ENCODE results near the gene ADAMTS12.
"Not testable (repeated sequence)": the region's sequence is repeated elsewhere in the genome, so short reads cannot be mapped to it uniquely, and the experiment has no call there.

Gene ADAMTS12

GRCh38 chr5:33891788-33892619 is at the start of gene ADAMTS12:
Gene ADAMTS12 (minus strand): TSS chr5:33891990. CDS start chr5:33891856, 134 bp downstream.
- no peak for DNase-seq

- DNase-seq = no peak
Measured at GRCh38 chr5:33941090-33941489, 49.3 kb upstream of the ADAMTS12 start.

- DNase-seq = no peak
Measured at GRCh38 chr5:33939556-33940262, 47.9 kb upstream of the ADAMTS12 start.

GRCh38 chr5:33938881-33939280 is 47.1 kb upstream of the ADAMTS12 start:
- no peak for DNase-seq

GRCh38 chr5:33938507-33938796 is 46.7 kb upstream of the ADAMTS12 start:
- no peak for DNase-seq

- no peak for DNase-seq
Measured at GRCh38 chr5:33937707-33938506, 46.1 kb upstream of the ADAMTS12 start.

- DNase-seq = no peak
Measured at GRCh38 chr5:33937017-33937706, 45.4 kb upstream of the ADAMTS12 start.

GRCh38 chr5:33936381-33937016 is 44.7 kb upstream of the ADAMTS12 start, which contains the start of gene RXFP3:
Gene RXFP3 (plus strand): TSS chr5:33936386. CDS start chr5:33936741, 355 bp downstream.
- DNase-seq = no peak

GRCh38 chr5:33936004-33936380 is 44.2 kb upstream of the ADAMTS12 start:
- DNase-seq = no peak

- DNase-seq = no peak
Measured at GRCh38 chr5:33934176-33934575, 42.4 kb upstream of the ADAMTS12 start.

- no peak for DNase-seq
Measured at GRCh38 chr5:33933723-33934169, 42.0 kb upstream of the ADAMTS12 start.

- no peak for DNase-seq
Measured at GRCh38 chr5:33931136-33931535, 39.3 kb upstream of the ADAMTS12 start.

GRCh38 chr5:33929925-33930690 is 38.3 kb upstream of the ADAMTS12 start:
- DNase-seq = no peak

- DNase-seq = no peak
Measured at GRCh38 chr5:33928283-33928682, 36.5 kb upstream of the ADAMTS12 start.

- DNase-seq = no peak
Measured at GRCh38 chr5:33927685-33928084, 35.9 kb upstream of the ADAMTS12 start.

- DNase-seq = no peak
Measured at GRCh38 chr5:33925278-33925677, 33.5 kb upstream of the ADAMTS12 start.

- DNase-seq = no peak
Measured at GRCh38 chr5:33921002-33921401, 29.2 kb upstream of the ADAMTS12 start.

- not testable (repeated sequence) for DNase-seq
Measured at GRCh38 chr5:33914844-33915243, 23.1 kb upstream of the ADAMTS12 start.

GRCh38 chr5:33906248-33906647 is 14.5 kb upstream of the ADAMTS12 start:
- DNase-seq = not testable (repeated sequence)

- DNase-seq = no peak
Measured at GRCh38 chr5:33905381-33905780, 13.6 kb upstream of the ADAMTS12 start.

GRCh38 chr5:33903118-33903517 is 11.3 kb upstream of the ADAMTS12 start:
- DNase-seq = no peak

Data from NCI-H1436 (cell line).